Stimulated activated naive B cell treated with anti-CD40 and anti-IgM and Interleukin-4, amounts not matched to agents 10 μg/mL and 1 μg/mL and 100 μg/mL, for 72 hours (primary cell): ENCODE measurements around the gene NAV2.

Experiments used
- ATAC-seq, 2 donors: fragments of 150-1000 bp; cut with Tn5 transposase; replicated peaks; 2 replicates each; pipeline ENCODE4 v1.10.0; 2021; ENCODE audit warnings: moderate library complexity in 1 of 2
- DNase-seq: peaks from one replicate; pipeline ENCODE4 v3.0.0; 2021
- H3K27ac Mint-ChIP-seq: one replicate; pipeline ENCODE4 v1.8.0; 2022; ENCODE audit warnings: mild to moderate bottlenecking, mixed read lengths
- H3K27me3 Mint-ChIP-seq, 2 donors: one replicate each; pipeline ENCODE4 v1.8.0; 2022; ENCODE audit warnings: mixed read lengths in 2 of 2
- H3K36me3 Mint-ChIP-seq, 2 donors: one replicate each; pipeline ENCODE4 v1.8.0; 2022; ENCODE audit warnings: mixed read lengths in 2 of 2, mild to moderate bottlenecking in 1 of 2
- H3K4me1 Mint-ChIP-seq, 2 donors: one replicate each; pipeline ENCODE4 v1.8.0; 2022; ENCODE audit warnings: mixed read lengths in 2 of 2, mild to moderate bottlenecking in 1 of 2
- H3K4me3 Mint-ChIP-seq, 2 donors: one replicate each; pipeline ENCODE4 v1.8.0; 2022; ENCODE audit warnings: mild to moderate bottlenecking in 2 of 2, mixed read lengths in 2 of 2, moderate library complexity in 1 of 2
- H3K9me3 Mint-ChIP-seq, 2 donors: one replicate each; pipeline ENCODE4 v1.8.0; 2022; ENCODE audit warnings: mixed read lengths in 2 of 2, mild to moderate bottlenecking in 1 of 2

The NAV2 gene

GRCh38 chr11:20025332-20025840 is 312.7 kb downstream of the NAV2 start:
- H3K4me3 Mint-ChIP-seq, result no peak overlapping the region
- no peak for DNase-seq
- no peaks in the 10 kb centered on the region for H3K36me3 Mint-ChIP-seq
- H3K27me3 Mint-ChIP-seq, result no peaks in the 10 kb centered on the region
- ATAC-seq, result no peak
- no peaks in the 10 kb centered on the region for H3K4me1 Mint-ChIP-seq
- no peaks in the 10 kb centered on the region for H3K9me3 Mint-ChIP-seq
- H3K27ac Mint-ChIP-seq, result no peak overlapping the region

- peaks cover 0 to 9% of the 10 kb centered on the region in 2 donors for H3K27me3 Mint-ChIP-seq
- H3K36me3 Mint-ChIP-seq, result no peaks in the 10 kb centered on the region
- no peak for DNase-seq
- no peak for ATAC-seq
- H3K4me1 Mint-ChIP-seq, result no peaks in the 10 kb centered on the region
- no peak overlapping the region for H3K27ac Mint-ChIP-seq
- H3K4me3 Mint-ChIP-seq, result no peak overlapping the region
- no peaks in the 10 kb centered on the region for H3K9me3 Mint-ChIP-seq
Measured at GRCh38 chr11:20026629-20027555, 314.3 kb downstream of the NAV2 start.

- peaks cover 0 to 15% of the 10 kb centered on the region in 2 donors for H3K27me3 Mint-ChIP-seq
- no peak for DNase-seq
- no peak overlapping the region for H3K4me3 Mint-ChIP-seq
- no peaks in the 10 kb centered on the region for H3K36me3 Mint-ChIP-seq
- no peaks in the 10 kb centered on the region for H3K9me3 Mint-ChIP-seq
- no peak overlapping the region for H3K27ac Mint-ChIP-seq
- ATAC-seq, result no peak
- no peaks in the 10 kb centered on the region for H3K4me1 Mint-ChIP-seq
Measured at GRCh38 chr11:20027556-20028013, 314.9 kb downstream of the NAV2 start.

- Mint-ChIP-seq H3K27ac (no peak overlapping the region), H3K27me3 (peaks cover 0 to 23% of the 10 kb centered on the region in 2 donors), H3K36me3 (no peaks in the 10 kb centered on the region), H3K9me3 (no peaks in the 10 kb centered on the region), H3K4me1 (no peaks in the 10 kb centered on the region), H3K4me3 (no peak overlapping the region)
- DNase-seq, result no peak
- no peak for ATAC-seq
Measured at GRCh38 chr11:20029193-20029592, 316.6 kb downstream of the NAV2 start.

- Mint-ChIP-seq H3K27ac (no peak overlapping the region), H3K4me1 (no peaks in the 10 kb centered on the region), H3K9me3 (no peaks in the 10 kb centered on the region), H3K36me3 (no peaks in the 10 kb centered on the region), H3K27me3 (peaks cover 3 to 28% of the 10 kb centered on the region in 2 donors), H3K4me3 (no peak overlapping the region)
- DNase-seq (no peak), ATAC-seq (no peak)
Measured at GRCh38 chr11:20030472-20030871, 317.8 kb downstream of the NAV2 start.

GRCh38 chr11:20031155-20032001 is 318.7 kb downstream of the NAV2 start:
- Mint-ChIP-seq H3K27ac (no peak overlapping the region), H3K4me1 (no peaks in the 10 kb centered on the region), H3K9me3 (no peaks in the 10 kb centered on the region), H3K27me3 (peaks cover 3 to 28% of the 10 kb centered on the region in 2 donors), H3K36me3 (no peaks in the 10 kb centered on the region), H3K4me3 (no peak overlapping the region)
- ATAC-seq, result no peak
- DNase-seq, result no peak

GRCh38 chr11:20032127-20032526 is 319.5 kb downstream of the NAV2 start:
- H3K27ac Mint-ChIP-seq, result no peak overlapping the region
- ATAC-seq (no peak), DNase-seq (no peak)
- peaks cover 0 to 3% of the 10 kb centered on the region in 2 donors for H3K36me3 Mint-ChIP-seq
- peaks cover 3 to 28% of the 10 kb centered on the region in 2 donors for H3K27me3 Mint-ChIP-seq
- H3K4me1 Mint-ChIP-seq, result peaks cover 0 to 2% of the 10 kb centered on the region in 2 donors
- H3K9me3 Mint-ChIP-seq, result no peaks in the 10 kb centered on the region
- H3K4me3 Mint-ChIP-seq, result no peak overlapping the region

GRCh38 chr11:20032577-20033260 is 320.1 kb downstream of the NAV2 start:
- peaks cover 0 to 3% of the 10 kb centered on the region in 2 donors for H3K4me1 Mint-ChIP-seq
- H3K4me3 Mint-ChIP-seq, result no peak overlapping the region
- H3K36me3 Mint-ChIP-seq, result peaks cover 0 to 3% of the 10 kb centered on the region in 2 donors
- peaks cover 3 to 28% of the 10 kb centered on the region in 2 donors for H3K27me3 Mint-ChIP-seq
- DNase-seq, result no peak
- no peaks in the 10 kb centered on the region for H3K9me3 Mint-ChIP-seq
- no peak overlapping the region for H3K27ac Mint-ChIP-seq
- no peak for ATAC-seq

- Mint-ChIP-seq H3K4me1 (peaks cover 0 to 3% of the 10 kb centered on the region in 2 donors), H3K9me3 (no peaks in the 10 kb centered on the region), H3K27ac (no peak overlapping the region), H3K36me3 (peaks cover 0 to 3% of the 10 kb centered on the region in 2 donors), H3K4me3 (no peak overlapping the region), H3K27me3 (peaks cover 3 to 28% of the 10 kb centered on the region in 2 donors)
- DNase-seq, result no peak
- no peak for ATAC-seq
Measured at GRCh38 chr11:20033806-20034205, 321.2 kb downstream of the NAV2 start.

- peaks cover 0 to 3% of the 10 kb centered on the region in 2 donors for H3K36me3 Mint-ChIP-seq
- peaks cover 0 to 3% of the 10 kb centered on the region in 2 donors for H3K4me1 Mint-ChIP-seq
- DNase-seq (no peak), ATAC-seq (no peak)
- H3K27ac Mint-ChIP-seq, result no peak overlapping the region
- no peaks in the 10 kb centered on the region for H3K9me3 Mint-ChIP-seq
- H3K27me3 Mint-ChIP-seq, result peaks cover 3 to 28% of the 10 kb centered on the region in 2 donors
- H3K4me3 Mint-ChIP-seq, result no peak overlapping the region
Measured at GRCh38 chr11:20034941-20035340, 322.3 kb downstream of the NAV2 start.

GRCh38 chr11:20035375-20035700 is 322.7 kb downstream of the NAV2 start:
- Mint-ChIP-seq H3K9me3 (no peaks in the 10 kb centered on the region), H3K27ac (no peak overlapping the region), H3K27me3 (peaks cover 3 to 28% of the 10 kb centered on the region in 2 donors), H3K4me1 (peaks cover 0 to 3% of the 10 kb centered on the region in 2 donors), H3K36me3 (peaks cover 0 to 3% of the 10 kb centered on the region in 2 donors), H3K4me3 (no peak overlapping the region)
- no peak for DNase-seq
- ATAC-seq, result no peak

- peaks cover 0 to 3% of the 10 kb centered on the region in 2 donors for H3K36me3 Mint-ChIP-seq
- H3K27me3 Mint-ChIP-seq, result peaks cover 3 to 28% of the 10 kb centered on the region in 2 donors
- no peak for DNase-seq
- H3K27ac Mint-ChIP-seq, result no peak overlapping the region
- no peak overlapping the region for H3K4me3 Mint-ChIP-seq
- peaks cover 0 to 3% of the 10 kb centered on the region in 2 donors for H3K4me1 Mint-ChIP-seq
- no peaks in the 10 kb centered on the region for H3K9me3 Mint-ChIP-seq
- ATAC-seq, result no peak
Measured at GRCh38 chr11:20035701-20036601, 323.3 kb downstream of the NAV2 start.

- H3K36me3 Mint-ChIP-seq, result peaks cover 0 to 3% of the 10 kb centered on the region in 2 donors
- H3K4me1 Mint-ChIP-seq, result peaks cover 0 to 3% of the 10 kb centered on the region in 2 donors
- H3K27ac Mint-ChIP-seq, result no peak overlapping the region
- ATAC-seq (no peak), DNase-seq (no peak)
- no peaks in the 10 kb centered on the region for H3K9me3 Mint-ChIP-seq
- peaks cover 3 to 20% of the 10 kb centered on the region in 2 donors for H3K27me3 Mint-ChIP-seq
- no peak overlapping the region for H3K4me3 Mint-ChIP-seq
Measured at GRCh38 chr11:20036626-20037335, 324.1 kb downstream of the NAV2 start.
